GM12892 (cell line): ENCODE results near the gene IMMP2L.
"Not testable (repeated sequence)": the region's sequence is repeated elsewhere in the genome, so short reads cannot be mapped to it uniquely, and the experiment has no call there.

Source experiments
- DNase-seq: peaks from one replicate; pipeline ENCODE4 v3.0.0; 2011; ENCODE audit not compliant: insufficient read length
- FAIRE-seq: peaks from 2 replicates; lab custom pipeline; 2011; peaks lifted over from hg19 to GRCh38; lab: Jason Lieb, UNC
- POLR2A ChIP-seq: IDR thresholded peaks from 2 replicates; pipeline ENCODE4 v1.6.1; 2011; ENCODE audit warnings: low read depth, low read length, control low read depth
- POLR2AphosphoS5 ChIP-seq: IDR thresholded peaks from 2 replicates; pipeline ENCODE4 v1.6.1; 2011; ENCODE audit warnings: low read depth, low read length, control low read depth
- TAF1 ChIP-seq: IDR thresholded peaks from 2 replicates; pipeline ENCODE4 v1.6.1; 2011; ENCODE audit warnings: low read depth, mild to moderate bottlenecking, control low read depth, low read length, borderline replicate concordance

Gene IMMP2L

GRCh38 chr7:111076205-111076604 lies 486.1 kb downstream of the IMMP2L start:
- DNase-seq (no peak), FAIRE-seq (no peak)
- TF ChIP-seq TAF1 (no peak), POLR2A (no peak), POLR2AphosphoS5 (no peak)

GRCh38 chr7:111075498-111075897 lies 486.8 kb downstream of the IMMP2L start:
- TF ChIP-seq POLR2A: no peak
- TF ChIP-seq POLR2AphosphoS5: no peak
- FAIRE-seq (no peak), DNase-seq (no peak)

- TF ChIP-seq TAF1 (no peak), POLR2A (no peak), POLR2AphosphoS5 (no peak)
- FAIRE-seq (no peak), DNase-seq (no peak)
These were observed 487.5 kb downstream of the IMMP2L start for GRCh38 chr7:111074748-111075146.

- DNase-seq (no peak), FAIRE-seq (peak; percentile 53)
- TF ChIP-seq POLR2A: no peak
- no peak for TF ChIP-seq POLR2AphosphoS5
- no peak for TF ChIP-seq TAF1
These were observed 488.1 kb downstream of the IMMP2L start for GRCh38 chr7:111074071-111074747.

- FAIRE-seq, DNase-seq: not testable (repeated sequence)
These were observed 489.6 kb downstream of the IMMP2L start for GRCh38 chr7:111072658-111073057.

- DNase-seq (no peak), FAIRE-seq (no peak)
- TF ChIP-seq POLR2A (no peak), TAF1 (no peak), POLR2AphosphoS5 (no peak)
These were observed 490.7 kb downstream of the IMMP2L start for GRCh38 chr7:111071556-111071955.

- TF ChIP-seq POLR2AphosphoS5 (no peak), POLR2A (no peak), TAF1 (no peak)
- FAIRE-seq (no peak), DNase-seq (no peak)
These were observed 493.7 kb downstream of the IMMP2L start for GRCh38 chr7:111068618-111069017.

- TF ChIP-seq TAF1: no peak
- TF ChIP-seq POLR2A: no peak
- no peak for TF ChIP-seq POLR2AphosphoS5
- DNase-seq (no peak), FAIRE-seq (no peak)
These were observed 494.6 kb downstream of the IMMP2L start for GRCh38 chr7:111067682-111068081.

GRCh38 chr7:111067251-111067650 lies 495.0 kb downstream of the IMMP2L start:
- FAIRE-seq (no peak), DNase-seq (no peak)
- TF ChIP-seq TAF1: no peak
- TF ChIP-seq POLR2A: no peak
- TF ChIP-seq POLR2AphosphoS5: no peak

GRCh38 chr7:111063166-111063565 lies 499.1 kb downstream of the IMMP2L start:
- DNase-seq (no peak), FAIRE-seq (no peak)
- TF ChIP-seq POLR2A: no peak

GRCh38 chr7:111059833-111060232 lies 502.5 kb downstream of the IMMP2L start:
- FAIRE-seq (no peak), DNase-seq (no peak)
- TF ChIP-seq TAF1 (no peak), POLR2A (no peak), POLR2AphosphoS5 (no peak)

- DNase-seq: no peak
- FAIRE-seq: no peak
- TF ChIP-seq POLR2A (no peak), POLR2AphosphoS5 (no peak), TAF1 (no peak)
These were observed 505.2 kb downstream of the IMMP2L start for GRCh38 chr7:111057066-111057465.

- peak; percentile 38 for FAIRE-seq
- no peak for TF ChIP-seq POLR2AphosphoS5
- no peak for TF ChIP-seq POLR2A
- TF ChIP-seq TAF1: no peak
These were observed 505.9 kb downstream of the IMMP2L start for GRCh38 chr7:111056371-111056770.

More at GRCh38 chr7:111056371-111056770, 505.9 kb downstream of the IMMP2L start:
- DNase-seq: no peak
